ENCODE data around the gene TPP1.

Gene TPP1

DNA sequence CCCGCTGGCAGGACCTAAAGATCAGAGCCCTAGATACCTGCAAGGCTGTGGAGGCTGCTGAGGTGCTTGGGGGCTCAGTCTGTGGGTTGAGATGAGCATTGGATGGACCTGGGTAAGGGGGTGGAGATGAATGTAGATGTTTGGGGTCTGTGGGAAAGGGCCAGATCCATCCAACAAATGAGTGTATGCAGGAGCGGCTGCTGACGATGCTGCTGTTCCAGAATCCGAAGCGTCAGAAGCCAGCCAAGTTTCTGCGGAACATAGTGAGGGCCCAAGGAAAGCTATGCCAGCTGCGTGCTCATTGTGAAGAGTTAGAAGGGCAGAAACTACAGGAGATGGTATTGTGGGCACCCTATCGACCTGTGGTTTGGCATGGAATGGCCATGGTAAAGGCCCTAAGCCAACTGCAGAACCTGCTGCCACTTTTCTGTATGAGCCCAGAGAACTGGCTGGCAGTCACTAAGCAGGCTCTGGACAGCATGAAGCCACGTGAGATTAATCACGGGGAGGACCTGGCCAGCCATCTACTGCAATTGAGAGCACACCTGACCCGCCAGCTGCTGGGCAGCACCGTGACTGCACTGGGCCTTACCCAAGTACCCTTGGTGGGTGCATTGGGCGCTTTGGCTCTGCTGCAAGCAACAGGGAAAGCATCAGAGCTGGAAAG, 52.4 kb downstream of the TPP1 start:
- no peak for DNase-seq (ENCODE audit: low read depth in 1 of 2, low spot score in 1 of 2)

DNA sequence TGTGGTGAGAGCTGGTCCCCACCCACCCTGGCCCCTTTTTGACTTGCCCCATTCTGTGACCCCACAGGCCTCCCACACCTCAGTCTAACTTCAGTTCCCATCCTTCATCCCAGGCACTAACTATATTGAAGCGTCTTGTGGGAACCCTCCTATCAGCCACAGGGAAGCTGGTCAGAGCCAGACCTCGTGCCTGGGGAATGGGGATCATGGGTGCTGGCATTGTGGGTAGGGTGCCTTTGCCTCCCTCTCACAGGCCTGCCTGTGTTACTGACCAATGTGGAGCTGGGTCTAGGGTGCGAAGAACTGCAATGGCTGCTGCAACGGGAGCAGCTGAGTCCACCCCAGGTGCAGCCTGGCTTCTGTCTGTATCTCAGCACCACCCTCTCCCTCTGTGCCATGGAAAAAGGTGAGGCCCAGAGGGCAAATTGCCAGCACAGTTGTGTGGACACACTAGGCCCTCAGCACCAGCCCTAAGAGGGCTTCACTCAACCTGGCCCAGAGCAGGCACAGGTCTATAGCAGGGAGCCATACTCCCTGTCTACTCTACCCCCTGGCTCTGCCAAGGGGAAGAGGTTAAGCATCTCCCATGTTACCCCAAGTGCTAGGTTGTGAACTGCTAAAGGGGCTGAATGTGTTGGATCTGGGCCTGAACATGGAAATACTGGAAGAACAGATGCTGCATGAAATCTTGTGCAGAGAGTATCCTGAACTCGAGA, 53.1 kb downstream of the TPP1 start:
- no peak for DNase-seq (ENCODE audit: low read depth in 1 of 2, low spot score in 1 of 2)

DNA sequence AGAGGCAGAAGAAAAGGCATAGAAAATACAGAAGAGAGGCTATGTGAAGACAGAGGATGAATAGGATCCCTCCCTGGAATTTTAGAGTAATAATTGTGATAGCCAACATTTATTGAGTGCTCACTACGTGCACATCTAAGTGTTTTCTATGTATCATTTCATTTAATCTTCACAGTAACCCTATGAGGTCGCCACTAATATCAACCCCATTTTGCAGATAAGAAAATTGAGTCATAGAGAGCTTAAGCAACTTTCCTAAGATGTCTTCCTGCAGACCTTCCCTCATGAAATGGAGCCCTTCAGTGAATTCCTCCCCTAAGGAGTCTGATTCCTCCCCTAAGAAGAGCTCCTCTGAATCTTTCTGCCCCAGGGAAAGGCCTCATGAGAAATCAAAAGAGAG, 53.9 kb downstream of the TPP1 start:
- DNase-seq (ENCODE audit: low read depth in 1 of 2, low spot score in 1 of 2): no peak

DNA sequence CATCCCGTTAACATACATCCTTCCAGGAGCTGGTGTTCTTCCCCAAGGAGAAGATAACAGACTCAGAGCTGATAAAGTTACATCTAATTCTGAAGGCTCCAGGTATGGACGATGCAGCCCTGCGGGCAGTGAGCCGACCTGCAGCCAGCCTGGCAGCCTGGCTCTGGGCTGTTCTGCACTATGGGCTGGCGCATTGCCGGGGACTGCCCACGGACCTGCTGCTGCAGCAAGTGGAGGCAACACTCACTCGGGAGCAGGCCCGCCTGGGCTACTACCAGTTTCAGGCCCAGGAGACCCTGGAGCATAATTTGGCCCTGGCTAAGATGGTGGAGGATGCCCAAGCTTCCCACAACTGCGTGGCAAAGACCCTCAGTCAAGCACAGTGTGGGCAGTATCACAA, 55.6 kb downstream of the TPP1 start:
- DNase-seq (ENCODE audit: low read depth in 1 of 2, low spot score in 1 of 2): no peak

- no peak for DNase-seq (ENCODE audit: low read depth in 1 of 2, low spot score in 1 of 2)
Measured at GRCh38 chr11:6563121-6563619, 56.1 kb downstream of the TPP1 start.
